Measurements from ENCODE around the gene DDIT4. TPM values are rescaled to one million over a fixed set of nuclear protein-coding genes. Genes with fewer than 3 reads are reported as not detected.
"Not testable (repeated sequence)": the region's sequence is repeated elsewhere in the genome, so short reads cannot be mapped to it uniquely, and the experiment has no call there.

Gene DDIT4
- total and polyA plus RNA-seq, 2 of the 4 experiments (the other 2 are of a cell fraction), result 59.6 to 108 TPM

GRCh38 chr10:72267819-72268399 is 5.8 kb upstream of the DDIT4 start (continued):
- TF ChIP-seq, protein P1, sequence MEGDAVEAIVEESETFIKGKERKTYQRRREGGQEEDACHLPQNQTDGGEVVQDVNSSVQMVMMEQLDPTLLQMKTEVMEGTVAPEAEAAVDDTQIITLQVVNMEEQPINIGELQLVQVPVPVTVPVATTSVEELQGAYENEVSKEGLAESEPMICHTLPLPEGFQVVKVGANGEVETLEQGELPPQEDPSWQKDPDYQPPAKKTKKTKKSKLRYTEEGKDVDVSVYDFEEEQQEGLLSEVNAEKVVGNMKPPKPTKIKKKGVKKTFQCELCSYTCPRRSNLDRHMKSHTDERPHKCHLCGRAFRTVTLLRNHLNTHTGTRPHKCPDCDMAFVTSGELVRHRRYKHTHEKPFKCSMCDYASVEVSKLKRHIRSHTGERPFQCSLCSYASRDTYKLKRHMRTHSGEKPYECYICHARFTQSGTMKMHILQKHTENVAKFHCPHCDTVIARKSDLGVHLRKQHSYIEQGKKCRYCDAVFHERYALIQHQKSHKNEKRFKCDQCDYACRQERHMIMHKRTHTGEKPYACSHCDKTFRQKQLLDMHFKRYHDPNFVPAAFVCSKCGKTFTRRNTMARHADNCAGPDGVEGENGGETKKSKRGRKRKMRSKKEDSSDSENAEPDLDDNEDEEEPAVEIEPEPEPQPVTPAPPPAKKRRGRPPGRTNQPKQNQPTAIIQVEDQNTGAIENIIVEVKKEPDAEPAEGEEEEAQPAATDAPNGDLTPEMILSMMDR (conservative IDR thresholded peaks at IDR 0.05; ENCODE audit: low read depth, low read length), result no peak
- TF ChIP-seq RFX5 (IDR thresholded peaks at IDR 0.05; ENCODE audit: low read depth, low read length), result no peak

DNA sequence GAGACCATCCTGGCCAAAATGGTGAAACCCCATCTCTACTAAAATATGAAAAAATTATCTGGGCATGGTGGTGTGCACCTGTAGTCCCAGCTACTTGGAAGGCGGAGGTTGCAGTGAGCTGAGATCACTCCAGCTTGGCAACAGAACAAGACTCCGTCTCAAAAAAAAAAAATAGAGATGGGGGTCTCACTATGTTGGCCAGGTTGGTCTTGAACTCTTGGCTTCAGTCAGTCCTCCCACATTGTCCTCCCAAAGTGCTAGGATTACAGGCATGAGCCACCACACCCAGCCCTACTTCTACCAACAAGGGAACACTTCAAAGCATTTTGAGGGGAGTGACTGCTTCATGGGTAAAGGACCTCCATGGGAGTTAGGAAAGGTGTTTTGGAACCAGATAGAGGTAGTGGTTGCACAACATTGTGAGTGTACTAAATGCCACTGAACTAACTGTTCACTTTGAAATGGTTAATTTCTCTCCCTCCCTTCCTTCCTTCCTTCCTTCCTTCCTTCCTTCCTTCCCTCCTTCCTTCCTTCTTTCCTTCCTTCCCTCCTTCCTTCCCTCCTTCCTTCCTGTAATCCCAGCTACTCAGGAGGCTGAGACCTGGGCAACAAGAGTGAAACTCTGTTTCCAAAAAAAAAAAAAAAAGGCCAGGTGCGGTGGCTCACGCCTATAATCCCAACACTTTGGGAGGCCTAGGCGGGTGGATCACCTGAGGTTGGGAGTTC is 5.1 kb upstream of the DDIT4 start:
- CTCF ChIA-PET; H3K18ac ChIP-seq (ENCODE audit: low read depth, low read length); DNase-seq; H2AK9ac ChIP-seq (replicated peaks; ENCODE audit: low read depth, low read length, poor library complexity); H3K36me3 ChIP-seq (ENCODE audit: control insufficient read depth, insufficient read depth, low read length); H3K9me3 ChIP-seq (ENCODE audit: control insufficient read depth, insufficient read depth, low read length); H2BK15ac ChIP-seq (ENCODE audit: low read depth, low read length); H2AK5ac ChIP-seq (ENCODE audit: low read depth, low read length); H3K23ac ChIP-seq (ENCODE audit: low read depth, low read length); H3K4me2 ChIP-seq (ENCODE audit: low read depth, low read length); H2AFZ ChIP-seq (replicated peaks; ENCODE audit: low read length, poor library complexity); H3K9ac ChIP-seq (ENCODE audit: low read depth, low read length); H3K79me1 ChIP-seq (ENCODE audit: low read depth in 1 of 2, low read length in 2 of 2); H2BK5ac ChIP-seq (ENCODE audit: low read depth, low read length, poor library complexity, severe bottlenecking); dilution Hi-C loops (cut with HindIII; ENCODE audit: low sequenced_read_pairs, unreplicated experiment); BruUV-seq (replicated peaks); H3K27me3 ChIP-seq (ENCODE audit: control insufficient read depth, insufficient read depth, low read length); intact Hi-C loops (cut with micrococcal nuclease); H4K5ac ChIP-seq (ENCODE audit: low read depth, low read length); H4K8ac ChIP-seq (ENCODE audit: low read depth in 2 of 2, low read length in 2 of 2); in situ Hi-C loops (cut with MboI; ENCODE audit: low sequenced_read_pairs); H3K4ac ChIP-seq (ENCODE audit: low read depth, low read length); H3K27ac ChIP-seq (ENCODE audit: insufficient read depth, low read length); H4K91ac ChIP-seq (ENCODE audit: insufficient read depth, low read depth, low read length); H3K14ac ChIP-seq (replicated peaks; ENCODE audit: low read depth, low read length); H3K4me1 ChIP-seq (ENCODE audit: control insufficient read depth, insufficient read depth, low read length); H3K56ac ChIP-seq (ENCODE audit: extremely low read depth, insufficient read depth, low read length); H3K4me3 ChIP-seq (ENCODE audit: insufficient read depth, low read depth, low read length); H4K20me1 ChIP-seq (ENCODE audit: insufficient read depth, low read length); H2BK120ac ChIP-seq (ENCODE audit: low read depth, low read length); ATAC-seq (ENCODE audit: low read depth); H2BK20ac ChIP-seq (ENCODE audit: low read depth, low read length): not testable (repeated sequence)
- POLR2A ChIA-PET (ENCODE audit: unreplicated experiment), result interaction anchor here (0.6 kb wide), 1 partner anchor 15 kb away, joined by 8 read pairs; no protein-coding TSS in a partner anchor
- H3K9me1 ChIP-seq (ENCODE audit: insufficient read depth, low read length), result peaks cover 12% of the 10 kb centered on the region; the same call in 1 of the 2 replicates
- no CpG with 5 or more reads among the region's 5 CpGs for WGBS, 2 experiments (ENCODE audit: extremely low coverage in 2 of 2, insufficient read length in 1 of 2)
